Lower leg skin (tissue), 3 donors: ENCODE data around the gene RGS11.

Experiments used
- CTCF ChIP-seq, 3 donors: fragments of 450-650 bp; IDR thresholded peaks; one replicate each; pipeline ENCODE4 v1.5.1; 2016; ENCODE audit warnings: antibody characterized with exemption in 3 of 3, mild to moderate bottlenecking in 3 of 3, moderate library complexity in 2 of 3
- POLR2A ChIP-seq, 2 donors: fragments of 450-650 bp; IDR thresholded peaks; one replicate each; pipeline ENCODE4 v1.6.1; 2016 to 2017; ENCODE audit warnings: antibody characterized with exemption in 2 of 2, mild to moderate bottlenecking in 1 of 2, moderate library complexity in 1 of 2

GRCh38 chr16:239948-240277 is 35.8 kb downstream of the RGS11 start:
- no peak for TF ChIP-seq CTCF (IDR thresholded peaks at IDR 0.05)
- no peak for TF ChIP-seq POLR2A (IDR thresholded peaks at IDR 0.05)
